GM23338 (cell line): Measurements from ENCODE around the gene FAM117A. TPM values are rescaled to one million over a fixed set of nuclear protein-coding genes. Genes with fewer than 3 reads are reported as not detected.

ENCODE experiments used
- ATAC-seq: fragments of 200-7000 bp; cut with Tn5 transposase; 3 replicates; pipeline ENCODE4 v1.9.1; 2020
- DNase-seq: peaks from one replicate; pipeline ENCODE4 v3.0.0-alpha.2; 2015; ENCODE audit warnings: low spot score
- H2AFZ ChIP-seq: fragments of 200-600 bp; sonication (generic); 2 replicates; pipeline ENCODE4 v1.8.0; 2016; ENCODE audit warnings: antibody characterized with exemption, mild to moderate bottlenecking, moderate library complexity
- H3F3A ChIP-seq: fragments of 200-600 bp; sonication (generic); replicated peaks from 2 replicates; pipeline ENCODE4 v1.8.0; 2017; ENCODE audit warnings: antibody characterized with exemption, mixed run types, low read depth
- H3K27ac ChIP-seq: fragments of 200-600 bp; sonication (generic); 2 replicates; pipeline ENCODE4 v1.6.1; 2016; ENCODE audit warnings: low read depth
- H3K27me3 ChIP-seq: fragments of 200-600 bp; sonication (generic); 2 replicates; pipeline ENCODE4 v1.8.0; 2016; ENCODE audit warnings: mild to moderate bottlenecking, mixed run types, moderate library complexity; ENCODE audit not compliant: insufficient read depth
- H3K36me3 ChIP-seq: fragments of 200-600 bp; sonication (generic); 2 replicates; pipeline ENCODE4 v1.8.0; 2016; ENCODE audit warnings: mild to moderate bottlenecking; ENCODE audit not compliant: insufficient read depth
- H3K4me1 ChIP-seq: fragments of 200-600 bp; sonication (generic); 2 replicates; pipeline ENCODE4 v1.8.0; 2016; ENCODE audit warnings: mild to moderate bottlenecking, moderate library complexity; ENCODE audit not compliant: insufficient read depth
- H3K4me2 ChIP-seq: fragments of 200-600 bp; sonication (generic); 2 replicates; pipeline ENCODE4 v1.7.1; 2017; ENCODE audit warnings: mixed run types
- H3K4me3 ChIP-seq: fragments of 200-600 bp; sonication (generic); 2 replicates; pipeline ENCODE4 v1.6.1; 2016; ENCODE audit warnings: mixed run types
- H3K79me2 ChIP-seq: fragments of 200-600 bp; sonication (generic); replicated peaks from 2 replicates; pipeline ENCODE4 v1.8.0; 2017; ENCODE audit warnings: mild to moderate bottlenecking; ENCODE audit not compliant: insufficient read depth
- H3K9me2 ChIP-seq: fragments of 200-600 bp; sonication (generic); 2 replicates; pipeline ENCODE4 v1.8.0; 2017; ENCODE audit not compliant: insufficient read depth
- H4K20me1 ChIP-seq: fragments of 200-600 bp; sonication (generic); replicated peaks from 2 replicates; pipeline ENCODE4 v1.8.0; 2017; ENCODE audit warnings: mild to moderate bottlenecking; ENCODE audit not compliant: insufficient read depth
- H3K27ac Mint-ChIP-seq: 2 replicates; pipeline ENCODE4 v1.8.0; 2020; ENCODE audit warnings: inconsistent platforms, mild to moderate bottlenecking, moderate library complexity, mixed read lengths
- H3K27me3 Mint-ChIP-seq: 3 replicates; pipeline ENCODE4 v1.8.0; 2022; ENCODE audit warnings: low read depth, mild to moderate bottlenecking, moderate library complexity, mixed read lengths, inconsistent platforms; ENCODE audit not compliant: insufficient read depth, poor library complexity
- H3K36me3 Mint-ChIP-seq: 3 replicates; pipeline ENCODE4 v1.8.0; 2021; ENCODE audit warnings: low read depth, mild to moderate bottlenecking, inconsistent platforms, moderate library complexity, mixed read lengths
- H3K4me1 Mint-ChIP-seq: 3 replicates; pipeline ENCODE4 v1.8.0; 2020; ENCODE audit warnings: mild to moderate bottlenecking, inconsistent platforms, mixed read lengths
- H3K4me3 Mint-ChIP-seq: 3 replicates; pipeline ENCODE4 v1.8.0; 2021; ENCODE audit warnings: moderate library complexity, mild to moderate bottlenecking, inconsistent platforms, mixed read lengths
- H3K9me3 Mint-ChIP-seq: 3 replicates; pipeline ENCODE4 v1.8.0; 2020; ENCODE audit warnings: moderate library complexity, mild to moderate bottlenecking, inconsistent platforms, mixed read lengths
- CREB1 ChIP-seq: fragments of 250-450 bp; sonication (Bioruptor Pico); IDR thresholded peaks from 2 replicates; pipeline ENCODE4 v1.5.0; 2020; ENCODE audit warnings: low read depth, mild to moderate bottlenecking, moderate library complexity
- CTCF ChIP-seq, 2 experiments: fragments of 200-600 bp in 1 of 2; sonication (generic) in 1 of 2; conservative IDR thresholded peaks; 2 replicates each; pipeline versions ENCODE4 v1.5.1 to v1.6.1; 2016 to 2017; ENCODE audit warnings: antibody characterized with exemption in 2 of 2, low read depth in 2 of 2, mild to moderate bottlenecking in 2 of 2, moderate library complexity in 1 of 2
- EZH2 ChIP-seq: fragments of 200-600 bp; sonication (generic); IDR thresholded peaks from one replicate; pipeline ENCODE4 v1.8.0; 2017; ENCODE audit warnings: antibody characterized with exemption, mild to moderate bottlenecking, low read depth; ENCODE audit not compliant: unreplicated experiment
- EZH2phosphoT487 ChIP-seq: fragments of 200-600 bp; sonication (generic); IDR thresholded peaks from one replicate; pipeline ENCODE4 v1.8.1; 2018; ENCODE audit warnings: antibody characterized with exemption; ENCODE audit not compliant: unreplicated experiment
- JUNB ChIP-seq: IDR thresholded peaks from one replicate; pipeline ENCODE4 v1.6.1; 2016; ENCODE audit warnings: antibody characterized with exemption; ENCODE audit not compliant: unreplicated experiment
- NANOG ChIP-seq: IDR thresholded peaks from 2 replicates; pipeline ENCODE4 v1.6.1; 2016; ENCODE audit warnings: antibody characterized with exemption, borderline replicate concordance
- POLR2AphosphoS5 ChIP-seq: IDR thresholded peaks from 2 replicates; pipeline ENCODE4 v1.6.1; 2016; ENCODE audit warnings: antibody characterized with exemption, low read depth
- REST ChIP-seq: IDR thresholded peaks from one replicate; pipeline ENCODE4 v1.6.1; 2018; ENCODE audit warnings: antibody characterized with exemption; ENCODE audit not compliant: unreplicated experiment
- STAT1 ChIP-seq: IDR thresholded peaks from one replicate; pipeline ENCODE4 v1.6.1; 2016; ENCODE audit warnings: antibody characterized with exemption; ENCODE audit not compliant: unreplicated experiment
- ZNF114 ChIP-seq: fragments of 250-450 bp; sonication (Bioruptor Pico); IDR thresholded peaks from 2 replicates; pipeline ENCODE4 v1.5.0; 2020; ENCODE audit warnings: mild to moderate bottlenecking, moderate library complexity
- ZNF331 ChIP-seq: fragments of 250-450 bp; sonication (Bioruptor Pico); IDR thresholded peaks from 2 replicates; pipeline ENCODE4 v1.5.0; 2020; ENCODE audit warnings: low read depth, mild to moderate bottlenecking, moderate library complexity
- polyA plus RNA-seq: library from polyadenylated mRNA; unstranded; fragments of >200 nt; fragmentation: Nextera tagmentation; extraction: Ambion mirVana; gene quantifications from 2 replicates; pipeline ENCODE4 v1.2.1, GENCODE V29; 2016
- total RNA-seq: library from RNA; depleted of rRNA; stranded (reverse); fragments of >200 nt; shearing (Covaris generic); gene quantifications from 2 replicates; pipeline ENCODE4 v1.2.3, GENCODE V29; 2014
- TF ChIP-seq, protein P1 (sequence below): IDR thresholded peaks from 2 replicates; pipeline ENCODE4 v1.6.1; 2016; ENCODE audit warnings: antibody characterized with exemption
- TF ChIP-seq, protein P2 (sequence below): fragments of 250-450 bp; sonication (Bioruptor Pico); IDR thresholded peaks from 2 replicates; pipeline ENCODE4 v1.5.0; 2020; ENCODE audit warnings: mild to moderate bottlenecking, moderate library complexity

FAM117A gene
- total and polyA plus RNA-seq, 2 experiments from 2014 or later: 21.3 to 46.4 TPM

- Histone ChIP-seq H3F3A (no peaks in the 10 kb centered on the region), H2AFZ (no peak overlapping the region), H3K36me3 (peaks cover 40% of the 10 kb centered on the region), H3K27me3 (no peaks in the 10 kb centered on the region), H3K4me1 (peaks cover 4% of the 10 kb centered on the region), H3K27ac (no peak overlapping the region), H3K9me2 (no peaks in the 10 kb centered on the region), H4K20me1 (peaks cover 44% of the 10 kb centered on the region), H3K4me3 (no peak overlapping the region), H3K79me2 (peaks cover 76% of the 10 kb centered on the region), H3K4me2 (no peak overlapping the region)
- Mint-ChIP-seq H3K4me3 (no peak overlapping the region), H3K4me1 (peaks cover 10% of the 10 kb centered on the region), H3K36me3 (peaks cover 66% of the 10 kb centered on the region), H3K27ac (no peak overlapping the region), H3K9me3 (no peaks in the 10 kb centered on the region), H3K27me3 (no peaks in the 10 kb centered on the region)
- TF ChIP-seq NANOG (no peak), JUNB (no peak), EZH2phosphoT487 (no peak), EZH2 (no peak), ZNF114 (CRISPR knock-in tag) (no peak), POLR2AphosphoS5 (no peak), CREB1 (CRISPR knock-in tag) (no peak), STAT1 (no peak), CTCF (conservative IDR thresholded peaks at IDR 0.05; ENCODE audit: low read depth in 2 of 2) (no peak), ZNF331 (CRISPR knock-in tag) (no peak), REST (no peak)
- TF ChIP-seq, protein P1, sequence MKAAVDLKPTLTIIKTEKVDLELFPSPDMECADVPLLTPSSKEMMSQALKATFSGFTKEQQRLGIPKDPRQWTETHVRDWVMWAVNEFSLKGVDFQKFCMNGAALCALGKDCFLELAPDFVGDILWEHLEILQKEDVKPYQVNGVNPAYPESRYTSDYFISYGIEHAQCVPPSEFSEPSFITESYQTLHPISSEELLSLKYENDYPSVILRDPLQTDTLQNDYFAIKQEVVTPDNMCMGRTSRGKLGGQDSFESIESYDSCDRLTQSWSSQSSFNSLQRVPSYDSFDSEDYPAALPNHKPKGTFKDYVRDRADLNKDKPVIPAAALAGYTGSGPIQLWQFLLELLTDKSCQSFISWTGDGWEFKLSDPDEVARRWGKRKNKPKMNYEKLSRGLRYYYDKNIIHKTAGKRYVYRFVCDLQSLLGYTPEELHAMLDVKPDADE: no peak
- TF ChIP-seq, protein P2, sequence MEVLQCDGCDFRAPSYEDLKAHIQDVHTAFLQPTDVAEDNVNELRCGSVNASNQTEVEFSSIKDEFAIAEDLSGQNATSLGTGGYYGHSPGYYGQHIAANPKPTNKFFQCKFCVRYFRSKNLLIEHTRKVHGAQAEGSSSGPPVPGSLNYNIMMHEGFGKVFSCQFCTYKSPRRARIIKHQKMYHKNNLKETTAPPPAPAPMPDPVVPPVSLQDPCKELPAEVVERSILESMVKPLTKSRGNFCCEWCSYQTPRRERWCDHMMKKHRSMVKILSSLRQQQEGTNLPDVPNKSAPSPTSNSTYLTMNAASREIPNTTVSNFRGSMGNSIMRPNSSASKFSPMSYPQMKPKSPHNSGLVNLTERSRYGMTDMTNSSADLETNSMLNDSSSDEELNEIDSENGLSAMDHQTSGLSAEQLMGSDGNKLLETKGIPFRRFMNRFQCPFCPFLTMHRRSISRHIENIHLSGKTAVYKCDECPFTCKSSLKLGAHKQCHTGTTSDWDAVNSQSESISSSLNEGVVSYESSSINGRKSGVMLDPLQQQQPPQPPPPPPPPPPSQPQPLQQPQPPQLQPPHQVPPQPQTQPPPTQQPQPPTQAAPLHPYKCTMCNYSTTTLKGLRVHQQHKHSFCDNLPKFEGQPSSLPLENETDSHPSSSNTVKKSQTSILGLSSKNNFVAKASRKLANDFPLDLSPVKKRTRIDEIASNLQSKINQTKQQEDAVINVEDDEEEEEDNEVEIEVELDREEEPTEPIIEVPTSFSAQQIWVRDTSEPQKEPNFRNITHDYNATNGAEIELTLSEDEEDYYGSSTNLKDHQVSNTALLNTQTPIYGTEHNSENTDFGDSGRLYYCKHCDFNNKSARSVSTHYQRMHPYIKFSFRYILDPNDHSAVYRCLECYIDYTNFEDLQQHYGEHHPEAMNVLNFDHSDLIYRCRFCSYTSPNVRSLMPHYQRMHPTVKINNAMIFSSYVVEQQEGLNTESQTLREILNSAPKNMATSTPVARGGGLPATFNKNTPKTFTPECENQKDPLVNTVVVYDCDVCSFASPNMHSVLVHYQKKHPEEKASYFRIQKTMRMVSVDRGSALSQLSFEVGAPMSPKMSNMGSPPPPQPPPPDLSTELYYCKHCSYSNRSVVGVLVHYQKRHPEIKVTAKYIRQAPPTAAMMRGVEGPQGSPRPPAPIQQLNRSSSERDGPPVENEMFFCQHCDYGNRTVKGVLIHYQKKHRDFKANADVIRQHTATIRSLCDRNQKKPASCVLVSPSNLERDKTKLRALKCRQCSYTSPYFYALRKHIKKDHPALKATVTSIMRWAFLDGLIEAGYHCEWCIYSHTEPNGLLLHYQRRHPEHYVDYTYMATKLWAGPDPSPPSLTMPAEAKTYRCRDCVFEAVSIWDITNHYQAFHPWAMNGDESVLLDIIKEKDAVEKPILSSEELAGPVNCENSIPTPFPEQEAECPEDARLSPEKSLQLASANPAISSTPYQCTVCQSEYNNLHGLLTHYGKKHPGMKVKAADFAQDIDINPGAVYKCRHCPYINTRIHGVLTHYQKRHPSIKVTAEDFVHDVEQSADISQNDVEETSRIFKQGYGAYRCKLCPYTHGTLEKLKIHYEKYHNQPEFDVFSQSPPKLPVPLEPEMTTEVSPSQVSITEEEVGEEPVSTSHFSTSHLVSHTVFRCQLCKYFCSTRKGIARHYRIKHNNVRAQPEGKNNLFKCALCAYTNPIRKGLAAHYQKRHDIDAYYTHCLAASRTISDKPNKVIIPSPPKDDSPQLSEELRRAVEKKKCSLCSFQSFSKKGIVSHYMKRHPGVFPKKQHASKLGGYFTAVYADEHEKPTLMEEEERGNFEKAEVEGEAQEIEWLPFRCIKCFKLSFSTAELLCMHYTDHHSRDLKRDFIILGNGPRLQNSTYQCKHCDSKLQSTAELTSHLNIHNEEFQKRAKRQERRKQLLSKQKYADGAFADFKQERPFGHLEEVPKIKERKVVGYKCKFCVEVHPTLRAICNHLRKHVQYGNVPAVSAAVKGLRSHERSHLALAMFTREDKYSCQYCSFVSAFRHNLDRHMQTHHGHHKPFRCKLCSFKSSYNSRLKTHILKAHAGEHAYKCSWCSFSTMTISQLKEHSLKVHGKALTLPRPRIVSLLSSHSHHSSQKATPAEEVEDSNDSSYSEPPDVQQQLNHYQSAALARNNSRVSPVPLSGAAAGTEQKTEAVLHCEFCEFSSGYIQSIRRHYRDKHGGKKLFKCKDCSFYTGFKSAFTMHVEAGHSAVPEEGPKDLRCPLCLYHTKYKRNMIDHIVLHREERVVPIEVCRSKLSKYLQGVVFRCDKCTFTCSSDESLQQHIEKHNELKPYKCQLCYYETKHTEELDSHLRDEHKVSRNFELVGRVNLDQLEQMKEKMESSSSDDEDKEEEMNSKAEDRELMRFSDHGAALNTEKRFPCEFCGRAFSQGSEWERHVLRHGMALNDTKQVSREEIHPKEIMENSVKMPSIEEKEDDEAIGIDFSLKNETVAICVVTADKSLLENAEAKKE (CRISPR knock-in tag): no peak
- no peak for DNase-seq
- no peak for ATAC-seq
Observed at GRCh38 chr17:49793309-49793708, 29.4 kb upstream of the FAM117A start.
